ENCODE measurements around the gene NT5C1A.

DNA sequence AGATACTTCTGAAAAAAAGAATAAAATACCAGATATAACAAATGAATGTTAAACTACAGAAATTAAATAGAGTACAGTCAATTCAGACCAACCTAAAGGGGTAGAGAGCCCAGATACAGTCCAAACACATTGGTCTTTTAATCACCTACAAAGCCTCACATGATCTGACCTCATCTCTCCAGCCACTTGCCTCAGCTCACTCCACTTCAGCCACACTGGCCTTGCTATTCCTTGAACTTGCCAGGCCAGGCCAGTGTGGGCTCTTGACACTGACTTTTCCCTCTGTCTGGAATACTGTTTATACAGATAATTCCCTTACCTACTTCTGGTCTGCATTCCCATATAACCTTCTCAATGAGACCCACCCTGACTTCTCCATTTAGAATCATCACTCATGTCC is 49.8 kb upstream of the NT5C1A start:
- TF ChIP-seq, protein P1, sequence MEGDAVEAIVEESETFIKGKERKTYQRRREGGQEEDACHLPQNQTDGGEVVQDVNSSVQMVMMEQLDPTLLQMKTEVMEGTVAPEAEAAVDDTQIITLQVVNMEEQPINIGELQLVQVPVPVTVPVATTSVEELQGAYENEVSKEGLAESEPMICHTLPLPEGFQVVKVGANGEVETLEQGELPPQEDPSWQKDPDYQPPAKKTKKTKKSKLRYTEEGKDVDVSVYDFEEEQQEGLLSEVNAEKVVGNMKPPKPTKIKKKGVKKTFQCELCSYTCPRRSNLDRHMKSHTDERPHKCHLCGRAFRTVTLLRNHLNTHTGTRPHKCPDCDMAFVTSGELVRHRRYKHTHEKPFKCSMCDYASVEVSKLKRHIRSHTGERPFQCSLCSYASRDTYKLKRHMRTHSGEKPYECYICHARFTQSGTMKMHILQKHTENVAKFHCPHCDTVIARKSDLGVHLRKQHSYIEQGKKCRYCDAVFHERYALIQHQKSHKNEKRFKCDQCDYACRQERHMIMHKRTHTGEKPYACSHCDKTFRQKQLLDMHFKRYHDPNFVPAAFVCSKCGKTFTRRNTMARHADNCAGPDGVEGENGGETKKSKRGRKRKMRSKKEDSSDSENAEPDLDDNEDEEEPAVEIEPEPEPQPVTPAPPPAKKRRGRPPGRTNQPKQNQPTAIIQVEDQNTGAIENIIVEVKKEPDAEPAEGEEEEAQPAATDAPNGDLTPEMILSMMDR (IDR thresholded peaks at IDR 0.05): no peak
- no peak for TF ChIP-seq POLR2AphosphoS5 (IDR thresholded peaks at IDR 0.05)
- TF ChIP-seq POLR2A (IDR thresholded peaks at IDR 0.05): no peak
